Common myeloid progenitor, CD34-positive (primary cell): ENCODE measurements around the gene CHRNA4.

Source experiments
- CTCF ChIA-PET: fragments of 350-600 bp; sonication (Branson Sonifier 250); formaldehyde crosslinking; loops from one replicate; lab custom pipeline; 2021; ENCODE audit warnings: antibody characterized with exemption; lab: Charles Lee
- POLR2A ChIA-PET: fragments of 350-600 bp; sonication (Branson Sonifier 250); formaldehyde crosslinking; loops from one replicate; lab custom pipeline; 2021; ENCODE audit warnings: antibody characterized with exemption; lab: Charles Lee
- DNase-seq, 3 donors: peaks; one replicate each; pipeline versions ENCODE4 v3.0.0 to v3.0.0-alpha.2; 2013
- H3K27ac ChIP-seq, 2 experiments: 1 replicate in 1 of 2; 2 replicates in 1 of 2; pipeline ENCODE4 v1.7.0; 2013; ENCODE audit warnings: inconsistent platforms in 2 of 2, low read length in 2 of 2, mild to moderate bottlenecking in 2 of 2, low read depth in 1 of 2, moderate library complexity in 1 of 2; ENCODE audit not compliant: severe bottlenecking in 2 of 2, insufficient read depth in 1 of 2, poor library complexity in 1 of 2
- H3K27me3 ChIP-seq, 5 experiments: replicated peaks in 2 of 5; 1 replicate in 3 of 5; 2 replicates in 2 of 5; pipeline versions ENCODE4 v1.6.1 to v1.7.0; 2013; ENCODE audit warnings: low read length in 4 of 5, mild to moderate bottlenecking in 2 of 5, moderate library complexity in 2 of 5, inconsistent platforms in 1 of 5; ENCODE audit not compliant: insufficient read depth in 5 of 5, control insufficient read depth in 4 of 5
- H3K36me3 ChIP-seq, 4 experiments: 1 replicate in 2 of 4; 2 replicates in 2 of 4; pipeline versions ENCODE4 v1.6.1 to v1.7.0; 2013; ENCODE audit warnings: low read length in 3 of 4, control low read depth in 1 of 4, mild to moderate bottlenecking in 1 of 4; ENCODE audit not compliant: control insufficient read depth in 4 of 4, insufficient read depth in 4 of 4
- H3K4me1 ChIP-seq, 4 experiments: 1 replicate in 3 of 4; 2 replicates in 1 of 4; pipeline versions ENCODE4 v1.6.1 to v1.7.1; 2013; ENCODE audit warnings: low read length in 3 of 4, mild to moderate bottlenecking in 3 of 4, control low read depth in 1 of 4, inconsistent platforms in 1 of 4, moderate library complexity in 1 of 4; ENCODE audit not compliant: control insufficient read depth in 4 of 4, insufficient read depth in 4 of 4; ENCODE audit errors: control extremely low read depth in 1 of 4
- H3K4me3 ChIP-seq, 7 experiments: 1 replicate in 4 of 7; 2 replicates in 3 of 7; pipeline versions ENCODE4 v1.5.1 to v1.7.0; 2013; ENCODE audit warnings: mild to moderate bottlenecking in 7 of 7, low read length in 6 of 7, moderate library complexity in 6 of 7, inconsistent platforms in 2 of 7, low read depth in 2 of 7, control low read depth in 1 of 7; ENCODE audit not compliant: insufficient read depth in 4 of 7, control insufficient read depth in 1 of 7; ENCODE audit errors: extremely low read depth in 1 of 7
- H3K9me3 ChIP-seq, 5 experiments: 1 replicate in 4 of 5; 2 replicates in 1 of 5; pipeline versions ENCODE4 v1.6.1 to v1.7.1; 2013; ENCODE audit warnings: low read length in 4 of 5, mild to moderate bottlenecking in 2 of 5, inconsistent platforms in 1 of 5, low read depth in 1 of 5, moderate library complexity in 1 of 5; ENCODE audit not compliant: control insufficient read depth in 4 of 5, insufficient read depth in 2 of 5; ENCODE audit errors: control extremely low read depth in 1 of 5
- WGBS: methylation state at CpG from one replicate; pipeline ENCODE4 v1.1.5; 2013; ENCODE audit not compliant: insufficient coverage; 5-methylcytosine and 5-hydroxymethylcytosine counted together

The CHRNA4 gene

DNA sequence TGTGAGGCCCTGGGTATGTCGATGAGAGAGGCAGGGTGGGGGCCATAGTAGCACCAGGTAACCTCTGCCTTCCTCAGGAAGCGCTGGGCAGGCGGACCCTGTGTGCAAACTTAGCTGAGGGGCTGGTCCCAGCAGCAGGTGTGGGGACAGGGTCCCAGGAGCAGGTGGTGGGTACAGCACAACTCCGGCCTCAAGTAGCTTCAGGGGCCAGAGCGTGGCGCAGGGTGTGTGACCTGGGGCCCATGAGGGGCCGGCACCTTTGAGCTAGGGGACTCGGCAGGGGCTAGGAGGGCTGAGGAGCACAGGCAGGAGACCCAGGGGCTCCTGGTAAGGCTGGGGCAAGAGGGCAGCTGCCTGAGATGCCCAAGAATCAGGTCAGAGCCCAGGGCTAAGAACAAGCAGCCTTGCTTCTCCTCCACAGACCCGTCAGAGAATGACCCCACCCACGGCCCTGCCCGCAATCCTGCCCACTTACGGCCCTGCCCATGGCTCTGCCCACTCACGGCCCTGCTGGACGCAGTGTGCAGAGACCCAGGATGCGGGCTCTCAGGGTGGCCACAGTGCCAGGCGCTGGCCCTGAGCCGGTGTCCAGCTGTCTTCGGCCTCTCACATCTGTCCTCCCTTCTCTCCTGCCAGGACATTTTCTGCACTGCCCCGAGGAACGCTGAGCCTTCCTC, 30.9 kb downstream of the CHRNA4 start:
- H3K27me3 ChIP-seq: peaks cover 0 to 20% (median 3%) of the 10 kb centered on the region in 5 experiments
- ChIA-PET POLR2A (no interaction called here), CTCF (no interaction called here)
- H3K4me3 ChIP-seq: no peak overlapping the region
- H3K4me1 ChIP-seq: no peaks in the 10 kb centered on the region
- 94% methylated on average over 18 of the region's 20 CpGs for WGBS
- DNase-seq: no peak
- H3K36me3 ChIP-seq: no peaks in the 10 kb centered on the region
- peaks cover 0 to 11% (median 2%) of the 10 kb centered on the region in 5 experiments for H3K9me3 ChIP-seq
- H3K27ac ChIP-seq: no peak overlapping the region

DNA sequence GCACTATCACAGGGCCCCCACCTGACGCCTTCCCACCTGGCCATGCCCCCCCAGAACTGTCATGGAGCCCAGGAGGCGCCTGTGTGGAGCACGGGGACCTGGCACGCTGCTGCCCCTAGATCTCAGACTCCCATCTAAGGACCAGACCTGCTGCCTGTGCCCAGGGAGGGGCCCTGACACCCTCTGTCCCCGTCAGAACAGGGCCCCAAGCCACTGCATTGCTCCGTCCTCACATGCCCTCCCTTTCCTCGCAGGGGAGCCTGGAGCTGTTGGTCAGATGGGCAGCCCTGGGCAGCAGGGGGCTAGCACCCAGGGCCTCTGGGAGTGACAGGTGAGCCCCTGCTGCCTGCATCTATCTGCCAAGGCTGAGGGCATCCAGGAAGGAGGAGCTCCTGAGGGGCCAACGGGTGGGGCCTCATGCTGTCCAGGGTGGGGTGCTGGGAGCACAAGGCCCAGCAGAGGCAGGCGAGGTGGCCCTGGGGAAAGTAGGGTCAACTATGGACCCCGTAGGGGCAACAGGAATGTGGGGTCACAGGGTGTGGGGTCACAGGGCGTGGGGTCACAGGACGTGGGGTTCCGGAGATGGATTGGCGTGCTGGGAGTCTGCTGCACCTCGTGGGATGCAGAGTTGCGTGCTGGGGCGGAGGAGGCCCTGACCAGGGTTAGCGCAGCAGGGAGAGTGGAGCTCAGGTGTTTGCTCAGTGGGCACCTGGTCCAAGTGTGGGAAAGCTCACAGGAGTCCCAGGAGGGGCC, 31.6 kb downstream of the CHRNA4 start:
- Histone ChIP-seq H3K9me3 (peaks cover 0 to 9% (median 2%) of the 10 kb centered on the region in 5 experiments), H3K4me1 (no peaks in the 10 kb centered on the region), H3K27ac (no peak overlapping the region), H3K27me3 (peaks cover 0 to 21% (median 3%) of the 10 kb centered on the region in 5 experiments), H3K36me3 (no peaks in the 10 kb centered on the region), H3K4me3 (no peak overlapping the region)
- no peak for DNase-seq
- ChIA-PET POLR2A (no interaction called here), CTCF (no interaction called here)
- 95% methylated on average over 16 of the region's 18 CpGs for WGBS

DNA sequence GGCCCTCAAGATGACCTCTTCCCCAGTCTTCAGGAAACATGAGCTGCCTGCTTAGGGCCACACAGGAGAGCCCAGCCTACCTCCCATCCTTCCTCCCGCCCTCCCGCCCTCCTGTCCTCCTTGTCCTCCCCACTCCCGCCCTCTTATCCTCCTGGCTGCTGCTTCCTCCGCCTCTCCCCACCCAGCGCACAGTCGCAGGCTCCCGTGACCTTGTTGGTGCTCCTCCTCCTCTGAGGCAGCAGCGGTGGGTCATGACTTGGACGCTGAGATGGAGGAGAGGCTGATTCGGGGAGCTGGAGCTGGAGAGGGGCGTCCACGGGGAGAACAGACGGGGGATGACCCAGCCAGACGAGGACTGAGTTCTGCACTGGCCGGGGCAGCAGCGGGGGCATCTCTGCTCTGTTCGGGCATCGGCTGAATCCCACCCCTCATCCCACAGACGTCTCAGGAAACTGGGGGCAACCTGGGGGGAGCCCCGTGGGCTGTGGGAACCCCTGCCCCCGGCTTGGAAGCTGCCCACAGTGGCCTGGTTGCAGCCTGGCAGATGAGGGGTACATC, 32.4 kb downstream of the CHRNA4 start:
- Histone ChIP-seq H3K27me3 (peaks cover 3 to 28% (median 6%) of the 10 kb centered on the region in 5 experiments), H3K4me3 (no peak overlapping the region), H3K4me1 (no peaks in the 10 kb centered on the region), H3K27ac (no peak overlapping the region), H3K36me3 (no peaks in the 10 kb centered on the region), H3K9me3 (peaks cover 0 to 9% (median 2%) of the 10 kb centered on the region in 5 experiments)
- no peak for DNase-seq
- CTCF ChIA-PET: interaction anchor here (0.6 kb wide), 2 partner anchors 25 to 539 kb away, joined by 3 to 4 read pairs; no protein-coding TSS in a partner anchor
- POLR2A ChIA-PET: no interaction called here
- 100% methylated on average over 4 of the region's 21 CpGs for WGBS

DNA sequence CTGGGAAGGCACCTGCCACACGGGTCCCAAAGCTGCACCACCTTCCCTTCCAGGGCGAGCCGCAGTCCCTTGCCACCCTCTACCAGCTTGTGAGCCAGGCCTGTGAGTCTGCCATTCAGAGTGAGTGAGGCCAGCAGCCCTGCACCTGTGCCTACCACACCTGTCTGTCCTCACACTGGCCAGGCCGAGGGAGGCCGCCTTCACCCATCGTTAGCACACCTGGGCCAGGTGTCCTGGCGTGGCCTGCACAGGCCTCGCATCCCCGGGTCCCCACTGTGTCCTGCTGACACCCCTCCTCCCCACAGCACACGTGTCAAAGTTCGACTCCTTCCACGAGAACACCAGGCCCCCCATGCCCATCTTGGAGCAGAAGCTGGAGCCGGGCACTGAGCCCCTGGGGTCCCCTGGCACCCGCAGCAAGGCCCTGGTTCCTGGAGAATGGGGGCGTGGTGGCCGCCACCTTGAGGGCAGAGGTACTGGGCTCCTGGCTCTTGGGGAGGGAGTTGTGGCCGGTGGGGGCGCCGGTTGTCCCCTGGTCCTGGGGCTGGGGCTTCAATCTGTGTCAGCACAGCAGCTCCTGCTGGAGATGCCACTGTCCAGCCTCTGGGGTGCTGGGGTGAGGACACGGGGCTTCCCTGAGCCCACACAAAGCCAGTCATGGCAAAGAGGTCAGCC, 33.0 kb downstream of the CHRNA4 start:
- CTCF ChIA-PET: interaction anchor here (0.6 kb wide), 2 partner anchors 26 to 539 kb away, joined by 3 to 4 read pairs; no protein-coding TSS in a partner anchor

DNA sequence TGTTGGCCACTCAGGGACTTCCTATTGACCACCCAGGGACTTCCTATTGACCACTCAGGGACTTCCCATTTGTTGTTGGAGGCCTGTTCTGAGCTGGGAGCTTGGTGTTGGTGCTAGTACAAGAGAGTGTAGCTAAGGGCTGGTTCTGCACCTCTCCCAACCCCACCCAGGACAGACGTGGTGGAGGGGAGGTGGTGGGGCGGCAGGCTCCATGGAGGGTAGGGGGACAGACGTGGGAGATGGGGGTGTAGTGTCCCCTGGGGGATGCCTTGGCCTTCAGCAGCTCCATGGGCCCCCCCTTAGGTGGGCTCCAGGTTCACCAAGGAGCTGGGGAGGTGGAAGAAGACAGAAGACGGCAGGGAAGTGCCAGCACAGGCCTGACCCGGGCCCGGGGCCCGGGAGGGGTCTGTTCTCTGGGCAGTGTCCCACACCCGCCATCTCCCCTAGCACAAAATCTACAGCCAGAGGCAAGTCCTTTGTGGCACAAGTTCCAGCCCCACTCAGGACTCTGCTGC, 33.9 kb downstream of the CHRNA4 start:
- Histone ChIP-seq H3K4me3 (no peak overlapping the region), H3K9me3 (peaks cover 0 to 7% (median 2%) of the 10 kb centered on the region in 5 experiments), H3K27me3 (peaks cover 3 to 31% (median 8%) of the 10 kb centered on the region in 5 experiments), H3K4me1 (no peaks in the 10 kb centered on the region), H3K36me3 (no peaks in the 10 kb centered on the region), H3K27ac (no peak overlapping the region)
- 76% methylated on average over 7 of the region's 8 CpGs for WGBS
- POLR2A ChIA-PET: no interaction called here
- CTCF ChIA-PET: no interaction called here
- DNase-seq: peak in 2 of 3 donors; percentile 13 to 19

More for the DNA sequence above, 33.0 kb downstream of the CHRNA4 start:
- no peak for DNase-seq
- no peaks in the 10 kb centered on the region for H3K4me1 ChIP-seq
- POLR2A ChIA-PET: no interaction called here
- 89% methylated on average over 17 of the region's 20 CpGs for WGBS
- no peak overlapping the region for H3K4me3 ChIP-seq
- no peak overlapping the region for H3K27ac ChIP-seq
- no peaks in the 10 kb centered on the region for H3K36me3 ChIP-seq
- H3K27me3 ChIP-seq: peaks cover 3 to 29% (median 8%) of the 10 kb centered on the region in 5 experiments
- H3K9me3 ChIP-seq: peaks cover 0 to 9% (median 2%) of the 10 kb centered on the region in 5 experiments

DNA sequence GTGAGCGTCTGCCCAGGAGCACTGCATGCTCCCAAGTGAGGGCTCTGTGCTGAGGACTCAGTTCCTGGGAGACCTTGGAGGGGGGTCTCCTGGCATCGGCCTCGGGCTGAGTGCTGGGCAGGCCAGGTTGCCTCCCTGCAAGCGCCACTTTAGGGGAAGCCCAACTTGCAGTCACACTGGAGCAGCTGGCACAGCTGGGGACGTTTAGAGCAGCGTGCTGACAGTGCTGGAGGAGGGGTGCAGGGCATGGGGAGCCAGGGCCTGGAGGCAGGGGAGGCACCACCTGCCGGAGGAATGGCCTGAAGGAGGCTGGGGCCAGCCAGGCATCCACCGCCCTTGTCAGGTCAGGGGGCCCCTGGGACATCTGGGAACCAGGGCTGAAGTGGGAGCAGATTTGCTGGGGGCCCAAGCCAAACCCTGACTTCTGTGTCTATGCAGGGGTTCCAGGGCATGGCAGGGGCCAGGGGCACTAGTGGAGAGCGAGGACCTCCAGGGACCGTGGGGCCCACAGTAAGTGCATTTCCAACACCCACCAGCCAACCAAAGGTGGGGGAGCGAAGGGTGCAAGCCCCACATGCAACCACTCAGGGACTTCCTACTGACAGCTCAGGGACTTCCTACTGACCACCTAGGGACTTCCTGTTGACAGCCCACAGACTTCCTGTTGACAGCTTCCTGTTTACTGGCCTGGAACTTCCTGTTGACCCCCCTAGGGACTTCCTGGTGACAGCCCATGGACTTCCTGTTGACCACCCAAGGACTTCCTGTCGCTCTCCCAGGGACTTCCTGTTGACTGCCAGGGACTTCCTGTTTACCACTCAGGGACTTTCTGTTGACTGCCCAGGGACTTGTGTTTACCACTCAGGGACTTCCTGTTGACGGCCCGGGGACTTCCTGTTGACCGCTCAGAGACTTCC, 34.6 kb downstream of the CHRNA4 start:
- CTCF ChIA-PET: no interaction called here

More for the DNA sequence above, 34.6 kb downstream of the CHRNA4 start:
- Histone ChIP-seq H3K36me3 (no peaks in the 10 kb centered on the region), H3K4me1 (no peaks in the 10 kb centered on the region), H3K4me3 (no peak overlapping the region), H3K27ac (no peak overlapping the region), H3K27me3 (peaks cover 3 to 38% (median 11%) of the 10 kb centered on the region in 5 experiments), H3K9me3 (no peaks in the 10 kb centered on the region)
- 78% methylated on average over 15 of the region's 15 CpGs for WGBS
- POLR2A ChIA-PET: no interaction called here
- DNase-seq: no peak
